Lung (tissue), 12 donors: ENCODE data around the gene FBXL12. TPM values are rescaled to one million over a fixed set of nuclear protein-coding genes. Genes with fewer than 3 reads are reported as not detected.

Source experiments
- ATAC-seq: fragments of 200-7000 bp; cut with Tn5 transposase; one replicate; pipeline ENCODE4 v1.9.1; 2020; ENCODE audit warnings: moderate number of reproducible peaks; ENCODE audit not compliant: insufficient read depth, low FRiP score
- DNase-seq, 3 donors: peaks; one replicate each; pipeline ENCODE4 v3.0.0-alpha.2; 2013 to 2017
- H3K27ac ChIP-seq, 2 donors: one replicate each; pipeline ENCODE4 v1.5.1; 2013; ENCODE audit warnings: mild to moderate bottlenecking in 2 of 2, moderate library complexity in 2 of 2, control low read depth in 1 of 2, inconsistent platforms in 1 of 2, low read depth in 1 of 2, low read length in 1 of 2
- H3K27me3 ChIP-seq, 3 donors: one replicate each; pipeline ENCODE4 v1.5.1; 2013; ENCODE audit warnings: low read length in 2 of 3; ENCODE audit not compliant: control insufficient read depth in 3 of 3, insufficient read depth in 3 of 3
- H3K36me3 ChIP-seq, 4 donors: one replicate each; pipeline ENCODE4 v1.5.1; 2013; ENCODE audit warnings: low read length in 4 of 4, mild to moderate bottlenecking in 1 of 4, moderate library complexity in 1 of 4; ENCODE audit not compliant: control insufficient read depth in 4 of 4, insufficient read depth in 4 of 4
- H3K4me1 ChIP-seq, 5 donors: one replicate each; pipeline ENCODE4 v1.5.1; 2013; ENCODE audit warnings: low read length in 5 of 5, mild to moderate bottlenecking in 2 of 5, moderate library complexity in 1 of 5; ENCODE audit not compliant: control insufficient read depth in 5 of 5, insufficient read depth in 5 of 5
- H3K4me3 ChIP-seq: one replicate; pipeline ENCODE4 v1.5.1; 2013; ENCODE audit warnings: mild to moderate bottlenecking, control low read depth, moderate library complexity
- H3K9ac ChIP-seq, 2 donors: one replicate each; pipeline ENCODE4 v1.5.1; 2013; ENCODE audit warnings: low read length in 2 of 2, control low read depth in 1 of 2; ENCODE audit not compliant: insufficient read depth in 1 of 2
- H3K9me3 ChIP-seq, 4 donors: one replicate each; pipeline ENCODE4 v1.5.1; 2013; ENCODE audit warnings: low read length in 3 of 4, mild to moderate bottlenecking in 1 of 4, moderate library complexity in 1 of 4; ENCODE audit not compliant: control insufficient read depth in 4 of 4, insufficient read depth in 3 of 4
- WGBS, 2 donors: extraction: QIAGEN DNeasy Blood & Tissue Kit; methylation state at CpG; one replicate each; pipeline ENCODE4 v1.1.7; 2013; 5-methylcytosine and 5-hydroxymethylcytosine counted together
- polyA plus RNA-seq, 2 donors: library from polyadenylated mRNA; stranded (reverse); fragments of 200-250 nt; gene quantifications; one replicate each; pipeline ENCODE4 v1.2.1, GENCODE V29; 2013
- total RNA-seq, 2 donors: library from RNA; depleted of rRNA in 1 of 2; stranded (reverse); fragments of >200 nt in 1 of 2; gene quantifications; one replicate each; pipeline ENCODE4 v1.2.1, GENCODE V29; 2014 to 2021
- TF ChIP-seq, protein P1 (sequence below): IDR thresholded peaks from 2 replicates; pipeline ENCODE4 v1.5.1; 2012; ENCODE audit warnings: mild to moderate bottlenecking; ENCODE audit errors: control extremely low read depth, extremely low read depth
- donor health status: control.
- donor health status: control.
- donor health status: Bipolar disorder and iron deficiency.
- donor health status: healthy.
- donor health status: DM: yes; HTN: yes; CAD: no.

FBXL12 gene
- total and polyA plus RNA-seq, 4 donors, result 18.8 to 27.0 (median 24.9) TPM

GRCh38 chr19:9836021-9836420 is 17.1 kb upstream of the FBXL12 start:
- Histone ChIP-seq H3K27me3 (no peaks in the 10 kb centered on the region), H3K9ac (no peak overlapping the region), H3K9me3 (no peaks in the 10 kb centered on the region), H3K4me1 (peaks cover 0 to 23% (median 6%) of the 10 kb centered on the region in 5 donors), H3K36me3 (peaks cover 4 to 21% (median 11%) of the 10 kb centered on the region in 4 donors), H3K4me3 (peak overlapping the region; percentile 88), H3K27ac (no peak overlapping the region)
- peak in 2 of 3 donors; percentile 41 to 45 for DNase-seq
- 6 to 9% methylated on average over 5 of the region's 5 CpGs for WGBS, 2 donors
- no peak for ATAC-seq
- TF ChIP-seq, protein P1, sequence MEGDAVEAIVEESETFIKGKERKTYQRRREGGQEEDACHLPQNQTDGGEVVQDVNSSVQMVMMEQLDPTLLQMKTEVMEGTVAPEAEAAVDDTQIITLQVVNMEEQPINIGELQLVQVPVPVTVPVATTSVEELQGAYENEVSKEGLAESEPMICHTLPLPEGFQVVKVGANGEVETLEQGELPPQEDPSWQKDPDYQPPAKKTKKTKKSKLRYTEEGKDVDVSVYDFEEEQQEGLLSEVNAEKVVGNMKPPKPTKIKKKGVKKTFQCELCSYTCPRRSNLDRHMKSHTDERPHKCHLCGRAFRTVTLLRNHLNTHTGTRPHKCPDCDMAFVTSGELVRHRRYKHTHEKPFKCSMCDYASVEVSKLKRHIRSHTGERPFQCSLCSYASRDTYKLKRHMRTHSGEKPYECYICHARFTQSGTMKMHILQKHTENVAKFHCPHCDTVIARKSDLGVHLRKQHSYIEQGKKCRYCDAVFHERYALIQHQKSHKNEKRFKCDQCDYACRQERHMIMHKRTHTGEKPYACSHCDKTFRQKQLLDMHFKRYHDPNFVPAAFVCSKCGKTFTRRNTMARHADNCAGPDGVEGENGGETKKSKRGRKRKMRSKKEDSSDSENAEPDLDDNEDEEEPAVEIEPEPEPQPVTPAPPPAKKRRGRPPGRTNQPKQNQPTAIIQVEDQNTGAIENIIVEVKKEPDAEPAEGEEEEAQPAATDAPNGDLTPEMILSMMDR, result no peak

DNA sequence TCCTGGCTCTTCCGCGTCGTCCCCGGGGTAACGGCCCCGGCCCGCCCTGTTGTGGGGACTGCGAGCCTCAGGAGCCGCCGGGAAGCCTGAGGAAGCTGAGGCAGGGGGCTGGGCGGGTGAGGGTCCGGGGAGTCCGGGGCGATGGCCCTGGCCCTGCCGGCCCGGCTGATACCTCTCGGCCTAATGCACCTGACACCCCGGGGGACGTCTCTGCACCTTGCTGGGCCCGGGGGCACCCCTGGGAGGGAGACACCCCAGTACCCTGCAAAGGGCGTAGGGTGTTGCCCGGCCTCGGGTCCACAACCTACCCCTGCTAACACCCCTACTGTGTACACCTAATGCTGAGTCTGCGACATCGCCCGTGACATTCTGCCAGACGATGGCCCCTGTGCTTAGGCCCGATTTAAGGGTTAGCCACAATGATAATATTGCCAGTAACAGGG is 16.6 kb upstream of the FBXL12 start:
- 2 to 5% methylated on average over 18 to 28 of the region's 28 CpGs for WGBS, 2 donors
- DNase-seq, result no peak
- Histone ChIP-seq H3K9ac (no peak overlapping the region), H3K27me3 (no peaks in the 10 kb centered on the region), H3K4me1 (peaks cover 0 to 23% (median 6%) of the 10 kb centered on the region in 5 donors), H3K9me3 (no peaks in the 10 kb centered on the region), H3K27ac (peak overlapping the region in 1 of 2 donors; percentile 24), H3K36me3 (peaks cover 0 to 17% (median 10%) of the 10 kb centered on the region in 4 donors), H3K4me3 (peak overlapping the region; percentile 88)
- TF ChIP-seq, protein P1, result no peak
- ATAC-seq, result no peak

DNA sequence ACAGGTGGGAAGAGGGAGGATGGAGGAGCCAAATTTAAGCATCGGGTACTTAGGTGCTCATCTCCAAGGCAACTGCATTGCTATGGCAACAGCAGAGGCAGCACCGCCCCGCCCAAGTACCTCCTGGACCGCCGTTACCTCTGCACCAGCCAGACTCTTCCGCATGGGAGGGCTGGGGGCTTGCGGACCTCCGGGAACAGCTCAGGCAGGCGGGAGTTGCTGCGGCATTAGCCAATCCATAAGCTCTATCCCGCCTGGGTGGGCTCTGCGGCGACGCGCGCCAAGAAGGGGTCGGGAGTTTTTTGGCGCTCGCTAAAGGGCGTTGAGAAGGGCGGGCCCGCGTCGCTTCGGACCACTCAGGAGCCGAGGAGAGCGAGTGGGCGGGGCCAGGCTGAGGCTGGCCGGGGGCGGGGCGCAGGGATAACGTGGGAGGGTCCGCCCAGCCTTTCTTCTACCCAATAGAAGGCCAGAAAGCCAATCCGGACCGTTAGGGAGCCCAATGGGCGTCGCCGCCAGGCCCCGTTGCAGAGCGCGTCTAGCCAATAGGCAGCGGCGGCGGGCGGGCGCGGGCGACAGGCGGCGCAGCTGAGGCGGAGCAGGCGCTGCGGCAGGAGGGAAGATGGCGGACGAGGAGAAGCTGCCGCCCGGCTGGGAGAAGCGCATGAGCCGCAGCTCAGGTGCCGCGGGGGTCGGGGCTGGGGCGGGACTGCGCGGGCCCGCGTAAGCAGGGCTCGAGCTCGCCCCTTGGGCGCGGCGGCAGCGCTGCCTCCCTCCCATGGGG is 16.0 kb upstream of the FBXL12 start, which contains the start of gene PIN1:
Gene PIN1, plus strand, starts transcription at position 593 of the 781 bp plus-strand sequence. Its CDS starts 27 bp downstream, at position 620.
- Histone ChIP-seq H3K27me3 (no peaks in the 10 kb centered on the region), H3K36me3 (peaks cover 0 to 19% (median 12%) of the 10 kb centered on the region in 4 donors), H3K27ac (peak within 1 kb of the TSS; percentile 72 to 80), H3K4me1 (peaks cover 0 to 23% (median 6%) of the 10 kb centered on the region in 5 donors), H3K4me3 (peak within 1 kb of the TSS; percentile 88), H3K9me3 (no peaks in the 10 kb centered on the region), H3K9ac (no peak within 1 kb of the TSS)
- TF ChIP-seq, protein P1, result peak; percentile 70
- 0 to 1% methylated on average over 51 to 73 of the region's 73 CpGs for WGBS, 2 donors
- ATAC-seq, result peak; percentile 99
- peak; percentile 99 to 100 (median 100) for DNase-seq
